Measurements from ENCODE around the gene UBE2M.

GRCh38 chr19:58543826-58544590 is 14.4 kb downstream of the UBE2M start, which contains the start of gene TRIM28:
- peak; percentile 90 to 98 for TF ChIP-seq POLR2AphosphoS5 (IDR thresholded peaks at IDR 0.05; ENCODE audit: insufficient read depth in 1 of 2, low read depth in 1 of 2)
- TF ChIP-seq CTCF (IDR thresholded peaks at IDR 0.05) = no peak
- TF ChIP-seq POLR2A (IDR thresholded peaks at IDR 0.05) = peak; percentile 75 to 98
